Subcutaneous adipose tissue (tissue), 4 donors: ENCODE measurements around the gene LRRC4B. TPM values are rescaled to one million over a fixed set of nuclear protein-coding genes. Genes with fewer than 3 reads are reported as not detected.

ENCODE experiments used
- CTCF ChIP-seq: fragments of 450-650 bp; IDR thresholded peaks from one replicate; pipeline ENCODE4 v1.5.1; 2016; ENCODE audit warnings: low read depth, mild to moderate bottlenecking, control low read depth, antibody characterized with exemption, moderate library complexity
- total RNA-seq, 4 donors: library from RNA; depleted of rRNA; stranded (reverse); fragments of >200 nt; gene quantifications; one replicate each; pipeline ENCODE4 v1.1.0, GENCODE V29; 2016

Gene LRRC4B
- under 1 TPM in 3 of 4 donors, not detected in 1; 0.19 to 0.34 (median 0.22) TPM for total RNA-seq

- no peak for TF ChIP-seq CTCF
Measured at GRCh38 chr19:50567882-50568727, at the start of gene LRRC4B. Gene LRRC4B (minus strand): TSS chr19:50568435. CDS start chr19:50548838, 19,597 bp downstream.

- TF ChIP-seq CTCF, result no peak
Measured at GRCh38 chr19:50607874-50608785, 39.9 kb upstream of the LRRC4B start.

GRCh38 chr19:50607388-50607787, 39.2 kb upstream of the LRRC4B start:
- no peak for TF ChIP-seq CTCF

- TF ChIP-seq CTCF, result no peak
Measured at GRCh38 chr19:50602935-50603334, 34.7 kb upstream of the LRRC4B start.

- no peak for TF ChIP-seq CTCF
Measured at GRCh38 chr19:50602496-50602895, 34.3 kb upstream of the LRRC4B start.

GRCh38 chr19:50602089-50602422, 33.8 kb upstream of the LRRC4B start:
- TF ChIP-seq CTCF, result no peak

GRCh38 chr19:50601407-50602088, 33.3 kb upstream of the LRRC4B start:
- TF ChIP-seq CTCF, result no peak
